WERI-Rb-1 (cell line): ENCODE data around the gene SKIL.

ENCODE experiments used
- DNase-seq: peaks from one replicate; pipeline ENCODE4 v3.0.0-alpha.2; 2020
- H3K27ac ChIP-seq: fragments of 250-450 bp; sonication (Bioruptor Pico); 2 replicates; pipeline ENCODE4 v1.5.1; 2020; ENCODE audit warnings: mild to moderate bottlenecking, moderate library complexity
- H3K27me3 ChIP-seq: fragments of 250-450 bp; sonication (Bioruptor Pico); 2 replicates; pipeline ENCODE4 v1.5.1; 2021; ENCODE audit warnings: mild to moderate bottlenecking, low read depth, moderate library complexity; ENCODE audit not compliant: insufficient read depth, severe bottlenecking
- H3K36me3 ChIP-seq: fragments of 250-450 bp; sonication (Bioruptor Pico); 2 replicates; pipeline ENCODE4 v1.5.1; 2020; ENCODE audit warnings: mild to moderate bottlenecking, moderate library complexity
- H3K4me3 ChIP-seq: 2 replicates; pipeline ENCODE4 v1.5.1; 2011; ENCODE audit warnings: low read depth, mild to moderate bottlenecking, control low read depth, low read length
- H3K9me3 ChIP-seq: fragments of 250-450 bp; sonication (Bioruptor Pico); 2 replicates; pipeline ENCODE4 v1.5.1; 2021; ENCODE audit warnings: mild to moderate bottlenecking, moderate library complexity; ENCODE audit not compliant: severe bottlenecking
- CTCF ChIP-seq: IDR thresholded peaks from 2 replicates; pipeline ENCODE4 v1.5.1; 2011; ENCODE audit warnings: low read depth, mild to moderate bottlenecking, control low read depth, inconsistent platforms, low read length

The SKIL gene, protein sequence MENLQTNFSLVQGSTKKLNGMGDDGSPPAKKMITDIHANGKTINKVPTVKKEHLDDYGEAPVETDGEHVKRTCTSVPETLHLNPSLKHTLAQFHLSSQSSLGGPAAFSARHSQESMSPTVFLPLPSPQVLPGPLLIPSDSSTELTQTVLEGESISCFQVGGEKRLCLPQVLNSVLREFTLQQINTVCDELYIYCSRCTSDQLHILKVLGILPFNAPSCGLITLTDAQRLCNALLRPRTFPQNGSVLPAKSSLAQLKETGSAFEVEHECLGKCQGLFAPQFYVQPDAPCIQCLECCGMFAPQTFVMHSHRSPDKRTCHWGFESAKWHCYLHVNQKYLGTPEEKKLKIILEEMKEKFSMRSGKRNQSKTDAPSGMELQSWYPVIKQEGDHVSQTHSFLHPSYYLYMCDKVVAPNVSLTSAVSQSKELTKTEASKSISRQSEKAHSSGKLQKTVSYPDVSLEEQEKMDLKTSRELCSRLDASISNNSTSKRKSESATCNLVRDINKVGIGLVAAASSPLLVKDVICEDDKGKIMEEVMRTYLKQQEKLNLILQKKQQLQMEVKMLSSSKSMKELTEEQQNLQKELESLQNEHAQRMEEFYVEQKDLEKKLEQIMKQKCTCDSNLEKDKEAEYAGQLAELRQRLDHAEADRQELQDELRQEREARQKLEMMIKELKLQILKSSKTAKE

GRCh38 chr3:170357176-170358041 lies at the start of gene SKIL:
TSS of gene SKIL (plus strand) at chr3:170357715. CDS start at chr3:170360332, 2,617 bp downstream.
- Histone ChIP-seq H3K9me3 (no peaks in the 10 kb centered on the region), H3K36me3 (peaks cover 29% of the 10 kb centered on the region), H3K27ac (peak within 1 kb of the TSS; percentile 99), H3K4me3 (peak within 1 kb of the TSS; percentile 63), H3K27me3 (no peaks in the 10 kb centered on the region)
- DNase-seq, result peak; percentile 97
- no peak for TF ChIP-seq CTCF

DNA sequence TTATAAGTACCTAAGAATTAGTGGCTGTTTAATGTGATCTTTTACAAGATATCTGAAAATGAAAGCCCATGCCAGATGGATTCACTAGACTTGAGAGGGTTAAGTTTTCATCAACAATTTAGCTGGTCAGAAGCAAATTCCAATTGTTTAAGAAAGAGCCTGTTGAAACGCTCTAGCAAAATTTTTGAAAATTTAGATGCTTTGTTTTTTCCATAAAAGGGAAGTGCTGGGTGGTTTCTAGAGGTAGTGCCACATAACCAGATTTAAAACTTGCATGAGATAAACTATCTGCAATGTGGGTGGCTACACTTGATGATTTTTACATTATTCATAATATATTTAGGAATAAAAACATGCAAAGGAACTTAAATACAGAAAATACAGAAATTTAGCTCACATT lies 48.5 kb upstream of the SKIL start:
- H3K4me3 ChIP-seq, result no peak overlapping the region
- no peak for TF ChIP-seq CTCF
- no peak for DNase-seq
- H3K9me3 ChIP-seq, result no peaks in the 10 kb centered on the region
- no peaks in the 10 kb centered on the region for H3K36me3 ChIP-seq
- H3K27ac ChIP-seq, result no peak overlapping the region
- no peaks in the 10 kb centered on the region for H3K27me3 ChIP-seq

DNA sequence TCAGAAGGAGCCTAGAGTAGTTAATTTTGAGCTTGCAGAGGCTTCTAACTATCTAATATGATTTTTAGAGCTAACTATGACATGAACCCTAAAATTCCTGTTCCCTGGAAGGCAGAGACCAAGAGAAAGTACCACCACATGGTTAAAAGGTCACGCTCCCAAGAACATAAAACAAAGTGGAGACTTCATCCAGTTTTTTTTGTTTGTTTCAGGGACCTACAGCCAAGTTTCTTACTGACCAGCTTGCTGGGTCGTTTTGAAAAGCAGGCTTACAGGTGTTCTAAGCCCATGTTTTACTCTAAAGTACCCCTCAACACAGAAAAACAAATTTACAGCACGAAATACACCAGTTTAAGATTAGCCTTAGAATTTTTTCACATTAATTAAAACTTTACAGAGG lies 39.6 kb upstream of the SKIL start:
- no peaks in the 10 kb centered on the region for H3K9me3 ChIP-seq
- no peak overlapping the region for H3K4me3 ChIP-seq
- no peak for DNase-seq
- H3K36me3 ChIP-seq, result no peaks in the 10 kb centered on the region
- no peak overlapping the region for H3K27ac ChIP-seq
- no peak for TF ChIP-seq CTCF
- H3K27me3 ChIP-seq, result no peaks in the 10 kb centered on the region

DNA sequence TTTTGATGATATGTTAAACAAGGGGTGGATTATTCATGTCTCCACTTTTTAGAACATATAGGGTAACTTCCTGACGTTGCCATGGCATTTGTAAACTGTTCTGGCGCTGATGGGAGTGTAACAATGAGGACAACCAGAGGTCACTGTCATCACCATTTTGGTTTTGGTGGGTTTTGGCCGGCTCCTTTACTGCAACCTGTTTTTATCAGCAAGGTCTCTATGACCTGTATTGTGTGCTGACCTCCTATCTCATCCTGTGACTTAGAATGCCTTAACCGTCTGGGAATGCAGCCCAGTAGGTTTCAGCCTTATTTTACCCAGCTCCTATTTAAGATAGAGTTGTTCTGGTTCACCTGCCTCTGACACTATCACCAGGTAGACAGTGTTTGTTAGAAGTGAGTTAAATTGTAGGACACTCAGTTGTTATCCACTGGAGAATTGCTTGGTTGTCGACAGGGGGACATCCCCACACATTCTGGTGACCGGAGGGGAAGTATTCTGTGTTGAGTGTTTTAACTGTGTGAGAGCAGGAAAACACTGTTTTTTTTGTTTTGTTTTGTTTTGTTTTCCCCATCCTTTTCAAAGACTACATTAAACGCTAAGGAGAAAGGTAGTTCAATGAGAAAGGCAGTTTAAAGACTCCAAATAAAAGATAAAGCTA lies 36.9 kb upstream of the SKIL start:
- no peaks in the 10 kb centered on the region for H3K9me3 ChIP-seq
- H3K4me3 ChIP-seq, result no peak overlapping the region
- no peaks in the 10 kb centered on the region for H3K27me3 ChIP-seq
- DNase-seq, result no peak
- H3K36me3 ChIP-seq, result no peaks in the 10 kb centered on the region
- no peak for TF ChIP-seq CTCF
- no peak overlapping the region for H3K27ac ChIP-seq

DNA sequence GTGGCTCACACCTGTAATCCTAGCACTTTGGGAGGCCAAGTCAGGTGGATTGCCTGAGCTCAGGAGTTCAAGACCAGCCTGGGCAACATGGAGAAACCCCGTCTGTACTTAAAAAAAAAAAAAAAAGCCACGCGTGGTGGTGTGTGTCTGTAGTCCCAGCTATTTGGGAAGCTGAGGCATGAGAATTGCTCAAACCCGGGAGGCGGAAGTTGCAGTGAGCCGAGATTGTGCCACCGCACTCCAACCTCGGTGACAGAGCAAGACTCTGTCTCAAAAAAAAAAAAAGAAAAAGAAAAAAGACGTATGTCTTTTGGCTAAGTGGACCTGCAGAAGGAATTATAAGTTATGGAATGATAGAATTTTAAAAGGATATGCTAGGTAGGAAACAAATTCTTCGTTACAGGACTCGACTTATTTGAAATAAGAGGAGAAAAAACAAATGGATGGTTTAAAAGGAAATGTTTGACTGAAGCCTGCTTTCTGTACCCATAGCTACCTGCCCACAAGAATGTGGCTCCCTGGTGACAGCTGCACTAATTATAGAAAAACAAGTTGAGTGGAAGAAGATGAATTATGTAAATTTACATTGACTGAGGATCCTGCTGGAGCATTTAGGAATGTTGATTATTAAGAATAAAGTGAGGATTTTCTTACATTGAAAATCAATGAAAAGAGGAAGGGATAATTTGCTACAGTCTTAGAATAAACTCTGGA lies 36.0 kb upstream of the SKIL start:
- no peak for TF ChIP-seq CTCF

More for the DNA sequence above, 36.0 kb upstream of the SKIL start:
- H3K27me3 ChIP-seq, result no peaks in the 10 kb centered on the region
- no peaks in the 10 kb centered on the region for H3K9me3 ChIP-seq
- H3K4me3 ChIP-seq, result no peak overlapping the region
- H3K27ac ChIP-seq, result no peak overlapping the region
- no peaks in the 10 kb centered on the region for H3K36me3 ChIP-seq
- no peak for DNase-seq
